Suprapubic skin (tissue), 4 donors: ENCODE results near the gene DTNA.

Experiments
- CTCF ChIP-seq, 2 donors: fragments of 200-600 bp in 1 of 2; fragments of 450-650 bp in 1 of 2; sonication (generic) in 1 of 2; IDR thresholded peaks; one replicate each; pipeline ENCODE4 v1.5.1; 2016 to 2019; ENCODE audit warnings: antibody characterized with exemption in 2 of 2, mild to moderate bottlenecking in 1 of 2, moderate library complexity in 1 of 2
- POLR2A ChIP-seq, 2 donors: fragments of 450-650 bp; IDR thresholded peaks; one replicate each; pipeline ENCODE4 v1.6.1; 2017; ENCODE audit warnings: antibody characterized with exemption in 2 of 2, mild to moderate bottlenecking in 2 of 2, moderate library complexity in 2 of 2
- POLR2AphosphoS5 ChIP-seq, 3 donors: sonication (generic); formaldehyde crosslinking; IDR thresholded peaks; one replicate each; pipeline ENCODE4 v1.6.1; 2017; ENCODE audit warnings: antibody characterized with exemption in 3 of 3

DNA sequence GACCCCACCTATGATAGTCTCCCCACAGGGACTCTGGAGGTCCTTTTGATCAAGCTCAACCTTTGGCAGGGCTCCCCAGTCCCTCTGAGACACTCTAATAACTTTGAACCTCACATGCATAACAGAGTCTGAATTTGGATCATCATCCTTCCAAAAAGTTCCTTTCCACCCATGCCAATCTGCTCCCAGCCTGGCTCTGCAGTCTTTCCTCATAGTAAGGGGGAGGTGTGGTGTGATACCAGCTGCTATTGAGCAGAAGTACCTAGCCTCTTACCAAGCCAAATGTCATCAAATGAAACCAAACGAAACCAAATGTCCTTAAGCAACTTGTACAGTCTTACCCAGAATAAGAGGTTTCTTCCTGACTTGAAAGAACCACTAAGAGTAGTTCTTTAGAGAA lies 36.5 kb downstream of the DTNA start:
- TF ChIP-seq CTCF (IDR thresholded peaks at IDR 0.05), result no peak
- TF ChIP-seq POLR2AphosphoS5 (IDR thresholded peaks at IDR 0.05), result no peak
- no peak for TF ChIP-seq POLR2A (IDR thresholded peaks at IDR 0.05)
